ENCODE measurements around the gene PAPPA2. TPM values are rescaled to one million over a fixed set of nuclear protein-coding genes. Genes with fewer than 3 reads are reported as not detected.
"Not testable (repeated sequence)": the region's sequence is repeated elsewhere in the genome, so short reads cannot be mapped to it uniquely, and the experiment has no call there.

PAPPA2 gene
- polyA plus RNA-seq, 1 donor: 1.4 TPM

DNA sequence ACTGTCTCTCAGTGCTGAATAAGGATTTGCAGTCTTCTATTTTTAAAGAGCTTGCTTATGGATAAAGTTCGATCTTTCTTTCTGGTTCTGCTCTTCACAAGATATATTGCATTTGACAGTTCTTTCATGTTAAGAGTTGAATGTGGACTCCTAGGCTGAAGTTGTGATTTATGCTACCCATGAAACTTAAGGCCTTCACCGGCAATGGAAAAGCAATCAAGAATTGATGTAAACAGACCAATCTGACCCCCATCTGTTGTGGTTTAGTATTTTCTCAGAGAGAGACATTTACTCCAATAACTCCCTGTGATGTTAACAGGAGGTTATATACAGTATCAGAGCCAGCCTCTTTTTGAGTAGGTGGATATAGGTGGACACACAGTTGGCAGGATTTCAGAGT lies 165.8 kb downstream of the PAPPA2 start:
- Histone ChIP-seq H3K27me3 (ENCODE audit: control insufficient read depth, insufficient read depth, low read length) (no peaks in the 10 kb centered on the region), H3K4me1 (ENCODE audit: control insufficient read depth, insufficient read depth, low read length) (no peaks in the 10 kb centered on the region), H3K9me3 (ENCODE audit: control insufficient read depth, low read depth, low read length) (no peaks in the 10 kb centered on the region), H3K4me3 (ENCODE audit: low read length) (no peak overlapping the region), H3K36me3 (ENCODE audit: control insufficient read depth, insufficient read depth, low read length) (no peaks in the 10 kb centered on the region), H3K27ac (ENCODE audit: low read length) (no peak overlapping the region)
- no peak for DNase-seq
- 100% methylated on average over 1 of the region's 2 CpGs for WGBS (ENCODE audit: insufficient coverage, low lambda C conversion rate)

GRCh38 chr1:176634733-176635132 lies 171.8 kb downstream of the PAPPA2 start:
- not testable (repeated sequence) for H3K4me1 ChIP-seq (ENCODE audit: control insufficient read depth, insufficient read depth, low read length); H3K36me3 ChIP-seq (ENCODE audit: control insufficient read depth, insufficient read depth, low read length); DNase-seq; H3K27me3 ChIP-seq (ENCODE audit: control insufficient read depth, insufficient read depth, low read length); H3K9me3 ChIP-seq (ENCODE audit: control insufficient read depth, low read depth, low read length); H3K4me3 ChIP-seq (ENCODE audit: low read length); H3K27ac ChIP-seq (ENCODE audit: low read length)

GRCh38 chr1:176638713-176639526 lies 175.9 kb downstream of the PAPPA2 start:
- H3K4me1 ChIP-seq (ENCODE audit: control insufficient read depth, insufficient read depth, low read length): no peaks in the 10 kb centered on the region
- H3K27ac ChIP-seq (ENCODE audit: low read length): no peak overlapping the region
- H3K27me3 ChIP-seq (ENCODE audit: control insufficient read depth, insufficient read depth, low read length): no peaks in the 10 kb centered on the region
- WGBS (ENCODE audit: insufficient coverage, low lambda C conversion rate): 60% methylated on average over 1 of the region's 3 CpGs
- no peaks in the 10 kb centered on the region for H3K36me3 ChIP-seq (ENCODE audit: control insufficient read depth, insufficient read depth, low read length)
- no peak for DNase-seq
- H3K9me3 ChIP-seq (ENCODE audit: control insufficient read depth, low read depth, low read length): no peaks in the 10 kb centered on the region
- H3K4me3 ChIP-seq (ENCODE audit: low read length): no peak overlapping the region

DNA sequence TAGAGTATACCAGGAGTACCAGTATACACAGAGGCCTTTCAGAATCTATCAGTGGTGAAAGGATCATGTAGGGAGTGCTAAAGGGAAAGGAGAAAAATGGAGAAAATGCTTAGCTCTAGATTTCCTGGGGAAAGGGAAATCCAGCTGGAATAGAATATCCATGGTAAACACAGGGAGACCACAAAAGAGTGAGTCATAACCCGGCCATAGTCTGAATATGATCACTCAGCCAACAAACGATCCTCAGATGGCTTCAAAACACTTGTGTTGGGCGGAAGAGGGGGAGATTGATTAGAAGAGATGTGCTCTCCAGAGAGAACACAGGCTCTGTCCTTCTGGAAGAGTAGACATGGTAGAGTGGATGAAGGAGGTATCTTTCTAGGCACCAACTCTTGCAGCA lies 180.6 kb downstream of the PAPPA2 start:
- Histone ChIP-seq H3K27me3 (ENCODE audit: control insufficient read depth, insufficient read depth, low read length) (no peaks in the 10 kb centered on the region), H3K4me3 (ENCODE audit: low read length) (no peak overlapping the region), H3K9me3 (ENCODE audit: control insufficient read depth, low read depth, low read length) (no peaks in the 10 kb centered on the region), H3K4me1 (ENCODE audit: control insufficient read depth, insufficient read depth, low read length) (no peaks in the 10 kb centered on the region), H3K27ac (ENCODE audit: low read length) (no peak overlapping the region), H3K36me3 (ENCODE audit: control insufficient read depth, insufficient read depth, low read length) (no peaks in the 10 kb centered on the region)
- DNase-seq: no peak
- 80% methylated on average over 1 of the region's 3 CpGs for WGBS (ENCODE audit: insufficient coverage, low lambda C conversion rate)

DNA sequence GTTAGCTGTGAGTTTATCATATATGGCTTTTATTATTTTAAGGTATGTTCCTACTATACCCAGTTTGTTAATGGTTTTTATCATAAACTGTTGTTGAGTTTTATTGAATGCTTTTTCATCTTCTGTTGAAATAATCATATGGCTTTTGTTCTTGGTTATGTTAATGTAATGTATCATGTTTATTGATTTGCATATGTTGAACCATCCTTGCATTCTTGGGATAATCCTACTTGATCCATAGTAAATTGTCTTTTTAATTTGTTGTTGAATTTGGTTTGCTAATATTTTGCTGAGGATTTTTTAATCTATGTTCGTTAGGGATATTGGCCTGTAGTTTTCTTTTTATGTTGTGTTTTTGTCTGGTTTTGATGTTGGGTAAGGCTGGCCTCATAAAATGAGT lies 185.6 kb downstream of the PAPPA2 start:
- Histone ChIP-seq H3K27me3 (ENCODE audit: control insufficient read depth, insufficient read depth, low read length) (no peaks in the 10 kb centered on the region), H3K4me1 (ENCODE audit: control insufficient read depth, insufficient read depth, low read length) (no peaks in the 10 kb centered on the region), H3K4me3 (ENCODE audit: low read length) (no peak overlapping the region), H3K27ac (ENCODE audit: low read length) (no peak overlapping the region), H3K36me3 (ENCODE audit: control insufficient read depth, insufficient read depth, low read length) (no peaks in the 10 kb centered on the region), H3K9me3 (ENCODE audit: control insufficient read depth, low read depth, low read length) (no peaks in the 10 kb centered on the region)
- 80% methylated on average over 1 of the region's 1 CpG for WGBS (ENCODE audit: insufficient coverage, low lambda C conversion rate)
- no peak for DNase-seq

DNA sequence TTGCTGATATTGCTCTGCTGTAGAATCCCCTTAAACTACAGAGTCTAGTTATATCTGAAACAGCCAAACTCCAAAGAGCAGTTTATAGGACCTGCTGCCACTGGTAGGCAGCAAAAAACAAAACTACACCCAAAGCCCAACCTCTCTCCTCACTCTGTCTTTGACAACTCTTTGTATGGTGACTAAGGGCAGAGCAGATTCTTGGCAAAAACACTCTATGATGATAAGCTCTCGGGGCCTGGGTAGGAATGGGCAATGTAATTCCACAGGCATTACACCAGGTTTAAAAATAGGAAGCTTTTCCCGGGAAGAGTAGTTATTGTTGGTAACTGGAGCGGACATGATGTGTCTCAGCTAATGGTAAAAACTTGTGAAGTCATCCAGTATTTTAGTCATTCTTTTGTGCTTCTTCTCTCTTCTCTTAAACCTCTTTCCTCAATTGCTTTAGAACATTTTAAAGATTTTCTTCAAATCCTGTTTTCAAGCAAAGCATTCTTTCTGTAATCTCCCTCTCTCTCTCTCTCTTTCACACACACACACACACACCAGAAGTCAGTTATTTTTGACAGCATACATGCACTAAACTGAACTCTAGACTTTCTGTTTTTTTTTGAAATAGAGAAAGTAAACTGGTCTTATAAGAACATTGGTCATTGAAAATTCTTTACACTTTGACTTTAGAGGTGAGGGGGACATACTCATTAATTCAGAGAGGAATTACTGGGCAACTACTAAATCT lies 193.5 kb downstream of the PAPPA2 start:
- H3K36me3 ChIP-seq (ENCODE audit: control insufficient read depth, insufficient read depth, low read length): no peaks in the 10 kb centered on the region
- no peaks in the 10 kb centered on the region for H3K27me3 ChIP-seq (ENCODE audit: control insufficient read depth, insufficient read depth, low read length)
- DNase-seq: peak; percentile 4 to 9
- no peaks in the 10 kb centered on the region for H3K4me1 ChIP-seq (ENCODE audit: control insufficient read depth, insufficient read depth, low read length)
- no peak overlapping the region for H3K4me3 ChIP-seq (ENCODE audit: low read length)
- WGBS (ENCODE audit: insufficient coverage, low lambda C conversion rate): no CpG with 5 or more reads among the region's 3 CpGs
- H3K27ac ChIP-seq (ENCODE audit: low read length): no peak overlapping the region
- no peaks in the 10 kb centered on the region for H3K9me3 ChIP-seq (ENCODE audit: control insufficient read depth, low read depth, low read length)

DNA sequence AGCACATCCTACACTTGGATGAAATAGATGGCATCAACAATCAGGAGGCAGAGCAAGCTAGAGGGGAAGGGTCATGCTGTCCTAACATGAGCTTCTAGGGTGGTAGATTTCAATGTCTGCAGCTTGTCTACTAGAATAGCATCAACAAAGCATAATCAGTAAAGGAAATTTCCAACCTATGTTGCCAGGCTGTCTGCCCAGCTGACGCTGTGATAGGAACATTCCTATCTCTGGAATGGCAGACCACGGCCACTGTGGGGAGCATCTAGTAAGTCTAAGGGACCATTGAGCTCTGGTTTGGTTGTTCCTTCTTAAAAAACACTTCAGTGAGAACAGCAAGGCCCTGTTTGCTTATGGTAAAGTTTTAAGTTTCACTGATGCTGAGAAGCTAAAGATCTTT lies 206.8 kb downstream of the PAPPA2 start:
- WGBS (ENCODE audit: insufficient coverage, low lambda C conversion rate): no CpG with 5 or more reads among the region's 2 CpGs
- H3K4me3 ChIP-seq (ENCODE audit: low read length): no peak overlapping the region
- H3K36me3 ChIP-seq (ENCODE audit: control insufficient read depth, insufficient read depth, low read length): no peaks in the 10 kb centered on the region
- no peaks in the 10 kb centered on the region for H3K9me3 ChIP-seq (ENCODE audit: control insufficient read depth, low read depth, low read length)
- H3K27me3 ChIP-seq (ENCODE audit: control insufficient read depth, insufficient read depth, low read length): no peaks in the 10 kb centered on the region
- DNase-seq: no peak
- no peaks in the 10 kb centered on the region for H3K4me1 ChIP-seq (ENCODE audit: control insufficient read depth, insufficient read depth, low read length)
- no peak overlapping the region for H3K27ac ChIP-seq (ENCODE audit: low read length)

DNA sequence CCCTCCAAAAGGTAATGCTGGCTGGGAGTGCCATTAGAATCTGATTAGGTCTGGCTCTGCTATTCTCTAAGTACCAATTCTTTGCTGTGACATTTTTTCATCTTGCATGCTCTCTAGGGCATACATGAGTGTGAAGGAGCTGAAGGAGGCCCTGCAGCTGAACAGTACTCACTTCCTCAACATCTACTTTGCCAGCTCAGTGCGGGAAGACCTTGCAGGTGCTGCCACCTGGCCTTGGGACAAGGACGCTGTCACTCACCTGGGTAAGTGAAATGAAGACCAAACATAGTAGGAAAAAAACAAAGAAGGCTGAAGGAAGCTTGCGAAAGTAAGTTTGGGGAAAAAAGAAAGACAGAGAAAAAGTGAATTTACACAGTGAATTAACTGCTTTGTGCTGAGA lies 207.9 kb downstream of the PAPPA2 start:
- no peaks in the 10 kb centered on the region for H3K36me3 ChIP-seq (ENCODE audit: control insufficient read depth, insufficient read depth, low read length)
- no peak overlapping the region for H3K4me3 ChIP-seq (ENCODE audit: low read length)
- no peak for DNase-seq
- no peaks in the 10 kb centered on the region for H3K27me3 ChIP-seq (ENCODE audit: control insufficient read depth, insufficient read depth, low read length)
- no peak overlapping the region for H3K27ac ChIP-seq (ENCODE audit: low read length)
- H3K9me3 ChIP-seq (ENCODE audit: control insufficient read depth, low read depth, low read length): no peaks in the 10 kb centered on the region
- WGBS (ENCODE audit: insufficient coverage, low lambda C conversion rate): 100% methylated on average over 1 of the region's 3 CpGs
- no peaks in the 10 kb centered on the region for H3K4me1 ChIP-seq (ENCODE audit: control insufficient read depth, insufficient read depth, low read length)

DNA sequence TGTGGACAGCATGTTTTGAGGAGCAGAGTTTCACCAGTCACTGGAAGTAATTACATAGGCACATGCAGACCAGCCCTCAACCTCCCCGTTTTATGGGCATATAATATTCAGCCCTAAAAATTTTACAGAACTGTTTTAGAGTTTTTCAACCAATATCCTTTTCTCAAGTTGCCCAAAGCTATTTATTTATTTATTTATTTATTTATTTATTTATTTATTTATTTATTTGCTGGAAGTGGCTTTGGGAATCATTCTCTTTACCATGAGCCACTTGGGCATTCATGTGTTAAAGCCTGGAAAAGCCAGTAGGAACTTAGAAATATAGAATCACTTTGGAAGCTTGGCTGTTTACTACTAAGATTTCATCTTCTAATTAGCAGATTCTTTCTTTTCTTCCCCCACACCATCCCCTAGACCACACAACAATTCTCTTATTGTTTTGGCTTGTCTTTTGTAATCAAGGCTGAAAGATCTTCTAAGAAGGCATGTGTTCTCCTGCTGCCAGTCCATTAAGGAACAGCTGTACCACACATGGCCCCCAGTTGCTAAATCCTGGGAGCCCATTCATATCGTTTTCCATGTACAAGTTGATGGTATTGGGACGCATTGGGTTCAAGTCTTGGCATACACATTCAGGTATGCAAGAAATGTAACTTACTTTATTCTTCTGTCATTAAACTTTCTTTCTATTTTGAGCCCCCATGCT lies 220.0 kb downstream of the PAPPA2 start:
- DNase-seq: no peak
- Histone ChIP-seq H3K27ac (ENCODE audit: low read length) (no peak overlapping the region), H3K9me3 (ENCODE audit: control insufficient read depth, low read depth, low read length) (no peaks in the 10 kb centered on the region), H3K36me3 (ENCODE audit: control insufficient read depth, insufficient read depth, low read length) (no peaks in the 10 kb centered on the region), H3K4me3 (ENCODE audit: low read length) (no peak overlapping the region), H3K4me1 (ENCODE audit: control insufficient read depth, insufficient read depth, low read length) (no peaks in the 10 kb centered on the region), H3K27me3 (ENCODE audit: control insufficient read depth, insufficient read depth, low read length) (no peaks in the 10 kb centered on the region)
- WGBS (ENCODE audit: insufficient coverage, low lambda C conversion rate): 80% methylated on average over 2 of the region's 3 CpGs

- Histone ChIP-seq H3K36me3 (ENCODE audit: control insufficient read depth, insufficient read depth, low read length) (no peaks in the 10 kb centered on the region), H3K27ac (ENCODE audit: low read length) (no peak overlapping the region), H3K4me3 (ENCODE audit: low read length) (no peak overlapping the region), H3K9me3 (ENCODE audit: control insufficient read depth, low read depth, low read length) (no peaks in the 10 kb centered on the region), H3K27me3 (ENCODE audit: control insufficient read depth, insufficient read depth, low read length) (no peaks in the 10 kb centered on the region), H3K4me1 (ENCODE audit: control insufficient read depth, insufficient read depth, low read length) (no peaks in the 10 kb centered on the region)
- 0% methylated on average over 1 of the region's 8 CpGs for WGBS (ENCODE audit: insufficient coverage, low lambda C conversion rate)
- peak; percentile 61 to 70 for DNase-seq
Observed at GRCh38 chr1:176691251-176692228, 228.6 kb downstream of the PAPPA2 start.

Data from large intestine (tissue), 3 donors.